SK-N-SH (cell line): ENCODE measurements around the gene CGB7. TPM values are rescaled to one million over a fixed set of nuclear protein-coding genes. Genes with fewer than 3 reads are reported as not detected.
"Not testable (repeated sequence)": the region's sequence is repeated elsewhere in the genome, so short reads cannot be mapped to it uniquely, and the experiment has no call there.

Experiments used
- CTCF ChIA-PET: fragments of 300-600, 350-600 bp; formaldehyde crosslinking; extraction: SDS; loops from one replicate; lab custom pipeline; 2021; lab: Yijun Ruan, JAX
- POLR2A ChIA-PET: fragments of 350-600 bp; sonication (Branson Sonifier 250); formaldehyde crosslinking; extraction: SDS; loops from one replicate; lab custom pipeline; 2020; ENCODE audit warnings: antibody characterized with exemption, inconsistent platforms; lab: Yijun Ruan, JAX
- DNase-seq: peaks from one replicate; pipeline ENCODE4 v3.0.0; 2012
- H2AFZ ChIP-seq: fragments of 200-600 bp; sonication (generic); 2 replicates; pipeline ENCODE4 v1.8.1; 2016; ENCODE audit warnings: antibody characterized with exemption, mild to moderate bottlenecking, low read depth
- H3F3A ChIP-seq: fragments of 200-600 bp; sonication (generic); replicated peaks from 2 replicates; pipeline ENCODE3; 2016; ENCODE audit warnings: antibody characterized with exemption, mild to moderate bottlenecking; ENCODE audit not compliant: insufficient read depth
- H3K27ac ChIP-seq, 2 experiments: fragments of 200-500 bp in 1 of 2; fragments of 200-600 bp in 1 of 2; sonication (Bioruptor generic) in 1 of 2; sonication (generic), shearing (Covaris generic) in 1 of 2; 2 replicates each; pipeline versions ENCODE4 v1.5.1 to v1.6.1; 2014 to 2016; ENCODE audit warnings: low read depth in 2 of 2, inconsistent platforms in 1 of 2, low read length in 1 of 2, mild to moderate bottlenecking in 1 of 2, mixed read lengths in 1 of 2
- H3K27me3 ChIP-seq: fragments of 200-600 bp; sonication (generic), shearing (Covaris generic); 2 replicates; pipeline ENCODE4 v1.6.1; 2016; ENCODE audit warnings: mixed run types; ENCODE audit not compliant: insufficient read depth
- H3K36me3 ChIP-seq, 2 experiments: fragments of 200-500 bp in 1 of 2; fragments of 200-600 bp in 1 of 2; sonication (Bioruptor generic) in 1 of 2; sonication (generic) in 1 of 2; replicated peaks in 1 of 2; 2 replicates each; pipeline versions ENCODE3 to v1.5.1; 2014 to 2016; ENCODE audit warnings: low read length in 1 of 2, mild to moderate bottlenecking in 1 of 2; ENCODE audit not compliant: insufficient read depth in 2 of 2, control insufficient read depth in 1 of 2
- H3K4me1 ChIP-seq, 2 experiments: fragments of 200-500 bp in 1 of 2; fragments of 200-600 bp in 1 of 2; sonication (Bioruptor generic) in 1 of 2; sonication (generic), shearing (Covaris generic) in 1 of 2; 2 replicates each; pipeline versions ENCODE4 v1.5.1 to v1.6.1; 2014 to 2016; ENCODE audit warnings: low read depth in 1 of 2, low read length in 1 of 2, mixed run types in 1 of 2; ENCODE audit not compliant: insufficient read depth in 2 of 2, control insufficient read depth in 1 of 2
- H3K4me2 ChIP-seq: fragments of 200-600 bp; sonication (generic), shearing (Covaris generic); 2 replicates; pipeline ENCODE4 v1.6.1; 2017; ENCODE audit warnings: mixed run types
- H3K4me3 ChIP-seq, 2 experiments: fragments of 200-500 bp in 1 of 2; fragments of 200-600 bp in 1 of 2; sonication (Bioruptor generic) in 1 of 2; sonication (generic), shearing (Covaris generic) in 1 of 2; 2 replicates each; pipeline versions ENCODE4 v1.5.1 to v1.8.1; 2014 to 2016; ENCODE audit warnings: low read depth in 2 of 2, inconsistent platforms in 1 of 2, low read length in 1 of 2, mild to moderate bottlenecking in 1 of 2, mixed read lengths in 1 of 2, moderate library complexity in 1 of 2
- H3K79me2 ChIP-seq: fragments of 200-600 bp; sonication (generic); 2 replicates; pipeline ENCODE4 v1.8.1; 2017; ENCODE audit warnings: mild to moderate bottlenecking; ENCODE audit not compliant: insufficient read depth
- H3K9ac ChIP-seq: fragments of 200-600 bp; sonication (generic); 2 replicates; pipeline ENCODE4 v1.6.1; 2017; ENCODE audit warnings: mixed run types
- H3K9me2 ChIP-seq: fragments of 200-600 bp; sonication (generic); 2 replicates; pipeline ENCODE4 v1.6.1; 2017; ENCODE audit warnings: mixed run types
- H3K9me3 ChIP-seq: fragments of 200-600 bp; sonication (generic); 2 replicates; pipeline ENCODE4 v1.6.1; 2017; ENCODE audit warnings: mixed run types, mild to moderate bottlenecking, moderate library complexity
- H4K20me1 ChIP-seq: fragments of 200-600 bp; sonication (generic); 2 replicates; pipeline ENCODE4 v1.6.1; 2017; ENCODE audit warnings: mild to moderate bottlenecking, mixed run types; ENCODE audit not compliant: insufficient read depth
- CTCF ChIP-seq: fragments of 200-600 bp; sonication (generic); IDR thresholded peaks from 2 replicates; pipeline ENCODE4 v1.6.1; 2017; ENCODE audit warnings: antibody characterized with exemption, mild to moderate bottlenecking, moderate library complexity
- ELF1 ChIP-seq: IDR thresholded peaks from 2 replicates; pipeline ENCODE4 v1.4.0; 2012
- EZH2phosphoT487 ChIP-seq: fragments of 200-600 bp; sonication (generic); IDR thresholded peaks from 2 replicates; pipeline ENCODE4 v1.6.1; 2017; ENCODE audit warnings: low read depth, mixed run types, mild to moderate bottlenecking, antibody characterized with exemption, moderate library complexity, borderline replicate concordance
- FOXJ3 ChIP-seq: sonication (generic); formaldehyde crosslinking; IDR thresholded peaks from 2 replicates; pipeline ENCODE4 v1.5.1; 2020; ENCODE audit warnings: mild to moderate bottlenecking, missing genetic modification reagents
- RAD21 ChIP-seq: IDR thresholded peaks from 2 replicates; pipeline ENCODE4 v1.6.1; 2012; ENCODE audit warnings: mild to moderate bottlenecking, low read length
- RFX5 ChIP-seq: IDR thresholded peaks from 2 replicates; pipeline ENCODE4 v1.6.1; 2012; ENCODE audit warnings: mild to moderate bottlenecking, improper control_type of control experiment, low read length
- SMC3 ChIP-seq: IDR thresholded peaks from 2 replicates; pipeline ENCODE4 v1.6.1; 2012; ENCODE audit warnings: low read depth, low read length, improper control_type of control experiment
- TCF12 ChIP-seq: IDR thresholded peaks from 2 replicates; pipeline ENCODE4 v1.4.0; 2012
- USF1 ChIP-seq: IDR thresholded peaks from 2 replicates; pipeline ENCODE4 v1.4.0; 2012; ENCODE audit warnings: low read depth, borderline replicate concordance
- WGBS: methylation state at CpG from one replicate; pipeline ENCODE4 v1.1.6; 2017; ENCODE audit warnings: low lambda C conversion rate; 5-methylcytosine and 5-hydroxymethylcytosine counted together
- polyA plus RNA-seq, 3 experiments: library from polyadenylated mRNA; depleted of rRNA; stranded (reverse); fragments of >200 nt; gene quantifications; 2 replicates each; pipeline ENCODE4 v1.2.3, GENCODE V29; 2012

Gene CGB7
- polyA plus RNA-seq, 1 of the 3 experiments (the other 2 are of a cell fraction) = 2.0 TPM

GRCh38 chr19:49074869-49075268 lies 17.3 kb upstream of the CGB7 start:
- H3K4me2 ChIP-seq, DNase-seq, H3K27ac ChIP-seq, H3K9me2 ChIP-seq, H3K79me2 ChIP-seq, H4K20me1 ChIP-seq, H2AFZ ChIP-seq, H3K9me3 ChIP-seq, POLR2A ChIA-PET, H3K9ac ChIP-seq, H3K4me1 ChIP-seq, H3K36me3 ChIP-seq, H3K27me3 ChIP-seq, H3K4me3 ChIP-seq: not testable (repeated sequence)
- H3F3A ChIP-seq = peaks cover 21% of the 10 kb centered on the region
- CTCF ChIA-PET = interaction anchor here (0.7 to 2.7 kb wide), 13 partner anchors 23 to 411 kb away, joined by 3 to 13 read pairs (median 3); partner anchors contain the start of genes GYS1, HRC and RUVBL2
- TF ChIP-seq RAD21 = peak; percentile 60
- peak; percentile 56 for TF ChIP-seq SMC3
- peak; percentile 50 for TF ChIP-seq CTCF
- 15% methylated on average over 9 of the region's 9 CpGs for WGBS

GRCh38 chr19:49073514-49074378 lies 16.2 kb upstream of the CGB7 start:
- H3K4me2 ChIP-seq = no peak overlapping the region
- no peak overlapping the region for H3K4me3 ChIP-seq
- 40% methylated on average over 20 of the region's 23 CpGs for WGBS
- CTCF ChIA-PET = interaction anchor here (0.6 to 2.7 kb wide), 17 partner anchors 8 to 409 kb away, joined by 3 to 13 read pairs (median 4); partner anchors contain the start of genes HRC and NTF4
- no peak overlapping the region for H3K27ac ChIP-seq
- TF ChIP-seq TCF12 (no peak), RFX5 (no peak), USF1 (no peak), FOXJ3 (no peak), ELF1 (no peak), CTCF (peak; percentile 49), EZH2phosphoT487 (no peak)
- H3K4me1 ChIP-seq = no peaks in the 10 kb centered on the region; a peak in 1 of 4 replicates
- no peaks in the 10 kb centered on the region for H4K20me1 ChIP-seq
- POLR2A ChIA-PET = no interaction called here
- peaks cover 8% of the 10 kb centered on the region; the same call in 1 of the 2 replicates for H3K27me3 ChIP-seq
- no peak overlapping the region for H3K9ac ChIP-seq
- DNase-seq = peak; percentile 50
- no peaks in the 10 kb centered on the region for H3K9me2 ChIP-seq
- no peak overlapping the region for H2AFZ ChIP-seq
- no peaks in the 10 kb centered on the region for H3K36me3 ChIP-seq
- no peaks in the 10 kb centered on the region for H3K79me2 ChIP-seq
- H3K9me3 ChIP-seq = no peaks in the 10 kb centered on the region
- H3F3A ChIP-seq = peaks cover 17% of the 10 kb centered on the region
